Adrenal gland (tissue), 12 donors: ENCODE results near the gene HNRNPK. TPM values are rescaled to one million over a fixed set of nuclear protein-coding genes. Genes with fewer than 3 reads are reported as not detected.
"Not testable (repeated sequence)": the region's sequence is repeated elsewhere in the genome, so short reads cannot be mapped to it uniquely, and the experiment has no call there.

Source experiments
- DNase-seq, 7 donors: peaks; one replicate each; pipeline ENCODE4 v3.0.0-alpha.2; 2019 to 2020
- H3K27ac ChIP-seq, 5 donors: fragments of 200-600 bp; sonication (generic) in 4 of 5; 1 replicate in 3 of 5; 2 replicates in 2 of 5; pipeline versions ENCODE4 v1.5.1 to v1.8.0; 2016 to 2020; ENCODE audit warnings: mild to moderate bottlenecking in 1 of 5
- H3K27me3 ChIP-seq: fragments of 200-600 bp; 2 replicates; pipeline ENCODE4 v1.8.0; 2021
- H3K36me3 ChIP-seq, 2 donors: fragments of 200-600 bp; replicated peaks in 1 of 2; 1 replicate in 1 of 2; 2 replicates in 1 of 2; pipeline versions ENCODE4 v1.5.1 to v1.8.0; 2018 to 2022
- H3K4me1 ChIP-seq, 2 donors: fragments of 200-600 bp; replicated peaks in 1 of 2; 1 replicate in 1 of 2; 2 replicates in 1 of 2; pipeline versions ENCODE4 v1.5.1 to v1.8.0; 2018 to 2021
- H3K4me3 ChIP-seq, 4 donors: fragments of 200-600 bp; sonication (generic) in 3 of 4; one replicate each; pipeline ENCODE4 v1.5.1; 2016 to 2018
- H3K9me3 ChIP-seq, 3 donors: fragments of 200-600 bp; sonication (generic) in 1 of 3; replicated peaks in 1 of 3; 1 replicate in 2 of 3; 2 replicates in 1 of 3; pipeline versions ENCODE4 v1.5.1 to v1.8.0; 2016 to 2021
- CTCF ChIP-seq, 6 experiments: fragments of 450-650 bp in 4 of 6; fragments of 200-600 bp in 2 of 6; sonication (generic) in 1 of 6; IDR thresholded peaks; 1 replicate in 5 of 6; 2 replicates in 1 of 6; pipeline versions ENCODE4 v1.5.1 to v1.8.0; 2016 to 2021; ENCODE audit warnings: antibody characterized with exemption in 6 of 6, mild to moderate bottlenecking in 2 of 6, moderate library complexity in 1 of 6
- POLR2A ChIP-seq, 2 donors: fragments of 450-650 bp; IDR thresholded peaks; one replicate each; pipeline ENCODE4 v1.6.1; 2017; ENCODE audit warnings: antibody characterized with exemption in 2 of 2, mild to moderate bottlenecking in 2 of 2, moderate library complexity in 1 of 2
- WGBS, 4 donors: extraction: QIAGEN DNeasy Blood & Tissue Kit in 2 of 4; methylation state at CpG; one replicate each; pipeline versions ENCODE4 v1.1.5 to v1.1.7; 2013 to 2017; 5-methylcytosine and 5-hydroxymethylcytosine counted together
- intact Hi-C, 2 donors: fragments of 100-400 bp; cut with DNase I; formaldehyde crosslinking; loops; one replicate each; pipeline versions ENCODE4 v1.14.1 to v1.15.0; 2022 to 2023
- polyA plus RNA-seq, 3 donors: library from polyadenylated mRNA; stranded (reverse); fragments of 200-250 nt in 2 of 3; fragments of 350-450 nt in 1 of 3; fragmentation: Illumina TruSeq in 1 of 3; extraction: RNeasy Lipid Tissue Mini Kit (QIAGEN cat#74804) in 1 of 3; gene quantifications; one replicate each; pipeline ENCODE4 v1.2.3, GENCODE V29; 2013 to 2014
- total RNA-seq, 9 donors: library from RNA; depleted of rRNA in 4 of 9; stranded (reverse); fragments of >200 nt in 4 of 9; fragments of 120-200 nt in 1 of 9; fragmentation: NEBNext Ultra II Directional in 1 of 9; extraction: Animal tissue kit (Norgen Biotek cat#: 25700) in 1 of 9; gene quantifications; one replicate each; pipeline versions ENCODE4 v1.1.0 to v1.2.4, GENCODE V29; 2013 to 2023
- donor health status: healthy with polysubstance abuse.
- donor health status: Bipolar disorder and iron deficiency.
- donor health status: DM: yes; HTN: yes; CAD: no.
- donor health status: DM: no; HTN: no; CAD: no.
- donor health status: DM: no; HTN: no; CAD: no.
- donor health status: DM: yes; HTN: yes; CAD: no.

HNRNPK gene
- total and polyA plus RNA-seq, 12 donors, result 172 to 866 (median 477) TPM

DNA sequence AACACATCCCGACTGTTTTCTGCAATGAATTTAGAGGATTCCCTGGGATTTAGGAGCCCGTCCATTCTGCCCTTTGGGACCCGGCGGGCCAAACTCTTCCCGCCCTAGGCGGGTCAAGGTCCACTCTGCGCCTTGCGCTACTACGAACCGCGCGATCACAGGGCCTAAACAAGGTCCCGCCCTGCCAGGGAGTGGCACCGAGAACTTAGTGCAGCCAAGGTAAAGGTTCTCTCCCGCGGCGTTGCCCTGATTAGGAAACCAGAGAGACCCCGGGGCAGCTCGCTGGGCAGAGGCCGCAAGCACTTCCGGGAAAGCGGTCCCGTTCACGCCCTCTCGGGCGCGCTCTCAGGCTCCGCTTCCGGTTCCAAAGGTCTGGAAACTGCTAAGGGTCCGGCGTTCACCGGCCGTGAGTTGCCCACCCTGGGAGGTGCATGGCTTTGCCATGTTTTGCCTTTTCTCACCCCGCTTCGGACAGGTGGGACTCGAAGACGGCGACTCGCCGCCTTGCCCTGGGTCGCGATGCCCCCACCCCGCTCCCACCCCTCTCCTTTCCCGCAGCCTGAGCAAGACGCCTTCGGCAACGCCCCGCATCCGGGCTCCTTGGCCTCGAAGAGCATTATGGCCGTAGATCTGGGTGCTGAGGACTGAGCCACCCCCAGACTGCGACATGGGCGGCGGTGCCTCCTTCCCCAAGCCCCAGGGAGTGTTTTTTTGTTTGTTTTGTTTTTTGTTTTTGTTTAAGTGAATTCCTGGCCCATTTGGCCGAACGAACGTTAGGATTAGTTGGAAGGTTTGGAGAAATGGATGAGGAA, 23.4 kb downstream of the HNRNPK start:
- H3K36me3 ChIP-seq, result peaks cover 0 to 7% of the 10 kb centered on the region in 2 donors
- DNase-seq, result peak; percentile 70 to 82 (median 76)
- H3K4me3 ChIP-seq, result peak overlapping the region; percentile 30 to 76 (median 49)
- H3K27ac ChIP-seq, result peak overlapping the region; percentile 2 to 85 (median 82)
- 1 to 4% (median 3%) methylated on average over 25 to 57 of the region's 57 CpGs for WGBS, 4 donors
- H3K9me3 ChIP-seq, result no peaks in the 10 kb centered on the region
- H3K27me3 ChIP-seq, result no peaks in the 10 kb centered on the region
- peaks cover 9 to 19% of the 10 kb centered on the region in 2 donors for H3K4me1 ChIP-seq
- intact Hi-C loops, result no loop called here
- TF ChIP-seq CTCF (IDR thresholded peaks at IDR 0.05), result no peak
- peak in 1 of 2 donors; percentile 25 for TF ChIP-seq POLR2A (IDR thresholded peaks at IDR 0.05)

- no peaks in the 10 kb centered on the region for H3K9me3 ChIP-seq
- no peaks in the 10 kb centered on the region for H3K27me3 ChIP-seq
- peak overlapping the region; percentile 2 to 85 (median 82) for H3K27ac ChIP-seq
- H3K4me1 ChIP-seq, result peaks cover 9 to 19% of the 10 kb centered on the region in 2 donors
- H3K36me3 ChIP-seq, result peaks cover 0 to 7% of the 10 kb centered on the region in 2 donors
- peak in 4 of 7 donors; percentile 34 to 40 (median 38) for DNase-seq
- H3K4me3 ChIP-seq, result peak overlapping the region; percentile 30 to 76 (median 49)
- WGBS, 4 donors, result 7 to 46% (median 11%) methylated on average over 10 to 23 of the region's 23 CpGs
- TF ChIP-seq POLR2A (IDR thresholded peaks at IDR 0.05), result no peak
- TF ChIP-seq CTCF (IDR thresholded peaks at IDR 0.05), result no peak
- intact Hi-C loops, result no loop called here
Observed at GRCh38 chr9:83956086-83956435, 24.0 kb downstream of the HNRNPK start.

DNA sequence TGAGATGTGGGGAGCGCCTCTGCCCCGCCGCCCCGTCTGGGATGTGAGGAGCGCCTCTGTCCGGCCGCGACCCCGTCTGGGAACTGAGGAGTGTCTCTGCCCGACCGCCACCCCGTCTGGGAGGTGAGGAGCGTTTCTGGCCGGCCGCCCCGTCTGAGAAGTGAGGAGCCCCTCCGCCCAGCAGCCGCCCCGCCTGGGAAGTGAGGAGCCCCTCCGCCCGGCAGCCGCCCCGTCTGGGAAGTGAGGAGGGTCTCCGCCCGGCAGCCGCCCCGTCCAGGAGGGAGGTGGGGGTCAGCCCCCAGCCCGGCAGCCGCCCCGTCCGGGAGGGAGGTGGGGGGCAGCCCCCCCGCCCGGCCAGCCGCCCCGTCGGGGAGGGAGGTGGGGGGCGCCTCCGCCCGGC, 31.9 kb downstream of the HNRNPK start:
- H3K4me3 ChIP-seq, H3K9me3 ChIP-seq, H3K27me3 ChIP-seq, H3K27ac ChIP-seq, intact Hi-C loops, DNase-seq, H3K4me1 ChIP-seq: not testable (repeated sequence)
- peaks cover 0 to 33% of the 10 kb centered on the region in 2 donors for H3K36me3 ChIP-seq
- WGBS, 4 donors, result 96 to 99% (median 97%) methylated on average over 13 to 31 of the region's 39 CpGs; no CpG with 5 or more reads in 1 of the 4 donors

DNA sequence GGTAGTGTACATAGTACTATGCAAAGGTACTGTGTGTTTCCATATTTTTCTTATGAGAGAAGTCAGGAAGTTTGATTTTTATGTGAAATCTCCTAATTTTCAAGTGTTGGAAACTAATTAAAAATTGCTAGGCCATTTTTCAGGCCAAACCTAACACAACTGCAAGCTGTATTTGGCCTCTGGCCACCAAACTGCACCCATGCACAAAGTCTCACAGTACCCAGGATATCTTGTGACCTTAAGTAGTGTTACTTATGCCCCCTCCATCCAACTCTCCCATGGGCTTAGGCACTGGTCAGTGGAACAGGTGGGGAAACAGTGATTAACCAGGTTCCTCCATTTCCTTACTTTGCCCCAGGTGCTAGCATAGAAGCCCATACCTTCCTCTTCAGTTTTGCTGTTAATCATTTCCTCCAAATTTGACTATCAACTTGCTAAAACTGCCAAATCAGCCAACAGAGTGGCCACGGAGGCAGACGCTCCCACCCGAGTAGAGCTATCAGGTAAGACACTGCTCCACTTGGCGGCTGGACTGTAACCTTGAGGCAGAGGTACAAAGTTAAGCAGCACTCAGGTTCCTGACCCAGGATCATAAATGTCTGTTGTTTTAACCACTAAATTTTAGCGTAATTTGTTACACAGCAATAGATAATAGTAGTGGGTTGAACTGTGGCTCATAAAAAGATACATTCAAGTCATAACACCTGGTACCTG, 39.3 kb downstream of the HNRNPK start:
- H3K36me3 ChIP-seq, result peaks cover 0 to 25% of the 10 kb centered on the region in 2 donors
- H3K4me3 ChIP-seq, result no peak overlapping the region
- WGBS, 4 donors, result 87 to 95% (median 89%) methylated on average over 5 of the region's 5 CpGs
- H3K4me1 ChIP-seq, result no peaks in the 10 kb centered on the region
- H3K27ac ChIP-seq, result no peak overlapping the region
- intact Hi-C loops, result no loop called here
- H3K9me3 ChIP-seq, result no peaks in the 10 kb centered on the region
- H3K27me3 ChIP-seq, result no peaks in the 10 kb centered on the region
- DNase-seq, result no peak
- TF ChIP-seq POLR2A (IDR thresholded peaks at IDR 0.05) (no peak), CTCF (IDR thresholded peaks at IDR 0.05) (no peak)
